Measurements from ENCODE around the gene ATOH7. TPM values are rescaled to one million over a fixed set of nuclear protein-coding genes. Genes with fewer than 3 reads are reported as not detected.

The ATOH7 gene
- total and polyA plus RNA-seq, 2 of the 4 experiments (the other 2 are of a cell fraction) = 0.05 TPM; not detected in 1

GRCh38 chr10:68218786-68219185, 13.1 kb downstream of the ATOH7 start:
- Histone ChIP-seq H3K27me3 (ENCODE audit: control insufficient read depth, insufficient read depth, low read length) (no peaks in the 10 kb centered on the region), H2BK120ac (ENCODE audit: low read depth, low read length) (no peak overlapping the region), H2AK5ac (ENCODE audit: low read depth, low read length) (no peak overlapping the region), H2BK15ac (ENCODE audit: low read depth, low read length) (no peak overlapping the region), H2AK9ac (replicated peaks; ENCODE audit: low read depth, low read length, poor library complexity) (no peak overlapping the region), H2BK5ac (ENCODE audit: low read depth, low read length, poor library complexity, severe bottlenecking) (no peak overlapping the region), H3K23ac (ENCODE audit: low read depth, low read length) (no peak overlapping the region), H3K18ac (ENCODE audit: low read depth, low read length) (no peak overlapping the region), H3K36me3 (ENCODE audit: control insufficient read depth, insufficient read depth, low read length) (no peaks in the 10 kb centered on the region), H3K9ac (ENCODE audit: low read depth, low read length) (no peak overlapping the region), H3K4me2 (ENCODE audit: low read depth, low read length) (no peak overlapping the region), H3K9me1 (ENCODE audit: insufficient read depth, low read length) (no peaks in the 10 kb centered on the region; the same call in 1 of the 2 replicates), H4K20me1 (ENCODE audit: insufficient read depth, low read length) (no peaks in the 10 kb centered on the region), H3K9me3 (ENCODE audit: control insufficient read depth, insufficient read depth, low read length) (no peaks in the 10 kb centered on the region), H3K27ac (ENCODE audit: insufficient read depth, low read length) (no peak overlapping the region), H2BK20ac (ENCODE audit: low read depth, low read length) (no peak overlapping the region), H4K5ac (ENCODE audit: low read depth, low read length) (no peak overlapping the region), H3K4me1 (ENCODE audit: control insufficient read depth, insufficient read depth, low read length) (peaks cover 1% of the 10 kb centered on the region; the same call in 1 of the 2 replicates), H3K56ac (ENCODE audit: extremely low read depth, insufficient read depth, low read length) (no peak overlapping the region), H3K4me3 (ENCODE audit: insufficient read depth, low read depth, low read length) (no peak overlapping the region), H4K8ac (ENCODE audit: low read depth in 2 of 2, low read length in 2 of 2) (no peak overlapping the region), H3K4ac (ENCODE audit: low read depth, low read length) (no peak overlapping the region), H2AFZ (replicated peaks; ENCODE audit: low read length, poor library complexity) (no peak overlapping the region), H3K79me1 (ENCODE audit: low read depth in 1 of 2, low read length in 2 of 2) (no peaks in the 10 kb centered on the region), H3K14ac (replicated peaks; ENCODE audit: low read depth, low read length) (no peak overlapping the region), H4K91ac (ENCODE audit: insufficient read depth, low read depth, low read length) (no peak overlapping the region)
- dilution Hi-C loops (cut with HindIII; ENCODE audit: low sequenced_read_pairs, unreplicated experiment) = no loop called here
- in situ Hi-C loops (cut with MboI; ENCODE audit: low sequenced_read_pairs) = loop anchor here (5.0 kb wide), 1 partner anchor 79 kb away; no protein-coding TSS in a partner anchor
- POLR2A ChIA-PET (ENCODE audit: unreplicated experiment) = no interaction called here
- intact Hi-C loops (cut with micrococcal nuclease) = no loop called here
- no CpG with 5 or more reads among the region's 4 CpGs for WGBS, 2 experiments (ENCODE audit: extremely low coverage in 2 of 2, insufficient read length in 1 of 2)
- DNase-seq (no peak), ATAC-seq (ENCODE audit: low read depth) (no peak)
- BruUV-seq (replicated peaks) = no TSS peak
- no peak for TF ChIP-seq SMC3 (IDR thresholded peaks at IDR 0.05; ENCODE audit: low read depth, low read length)
- no peak for TF ChIP-seq RFX5 (IDR thresholded peaks at IDR 0.05; ENCODE audit: low read depth, low read length)
- TF ChIP-seq RAD21 (IDR thresholded peaks at IDR 0.05; ENCODE audit: low read length) = no peak
- TF ChIP-seq CEBPB (IDR thresholded peaks at IDR 0.05; ENCODE audit: low read depth, low read length) = no peak
- TF ChIP-seq ELK1 (IDR thresholded peaks at IDR 0.05; ENCODE audit: borderline replicate concordance, low read depth, low read length) = no peak
- no peak for TF ChIP-seq CTCF (conservative IDR thresholded peaks at IDR 0.05; ENCODE audit: low read depth, low read length)
- TF ChIP-seq MAZ (IDR thresholded peaks at IDR 0.05; ENCODE audit: borderline replicate concordance, low read depth, low read length) = no peak
- TF ChIP-seq FOS (IDR thresholded peaks at IDR 0.05; ENCODE audit: low read depth, low read length) = no peak
- TF ChIP-seq CHD1 (IDR thresholded peaks at IDR 0.05; ENCODE audit: low read depth, low read length) = no peak
- no peak for TF ChIP-seq MAFK (IDR thresholded peaks at IDR 0.05; ENCODE audit: low read depth, low read length)
- no peak for TF ChIP-seq POLR2A (IDR thresholded peaks at IDR 0.05; ENCODE audit: low read depth, low read length)
- no peak for TF ChIP-seq NFE2L2 (IDR thresholded peaks at IDR 0.05; ENCODE audit: low read depth, low read length)
- no peak for TF ChIP-seq MXI1 (IDR thresholded peaks at IDR 0.05; ENCODE audit: borderline replicate concordance, low read depth, low read length)
- TF ChIP-seq USF2 (IDR thresholded peaks at IDR 0.05; ENCODE audit: low read depth, low read length) = no peak
- no peak for TF ChIP-seq BHLHE40 (IDR thresholded peaks at IDR 0.05; ENCODE audit: low read depth, low read length)
- no peak for TF ChIP-seq RCOR1 (IDR thresholded peaks at IDR 0.05; ENCODE audit: insufficient replicate concordance, low read length)
- CTCF ChIA-PET = no interaction called here

Data from IMR-90 (cell line).